ENCODE data around the gene TCF19. TPM values are rescaled to one million over a fixed set of nuclear protein-coding genes. Genes with fewer than 3 reads are reported as not detected.

TCF19 gene
- total RNA-seq, 6 experiments from 2014 or later: 14.2 to 32.9 (median 29.6) TPM

- DNase-seq: no peak
- no peak overlapping the region for H3K4me3 Mint-ChIP-seq
- H3K27me3 Mint-ChIP-seq (ENCODE audit: insufficient read depth): peaks cover 9% of the 10 kb centered on the region; the same call in 1 of the 2 replicates
- H3K4me1 Mint-ChIP-seq (ENCODE audit: low read depth): peaks cover 9% of the 10 kb centered on the region
- no peak for TF ChIP-seq CTCF (IDR thresholded peaks at IDR 0.05)
- no peak overlapping the region for H3K27ac Mint-ChIP-seq
- no peaks in the 10 kb centered on the region for H3K9me3 Mint-ChIP-seq
- H3K36me3 Mint-ChIP-seq (ENCODE audit: low read depth): no peaks in the 10 kb centered on the region
Measured at GRCh38 chr6:31131595-31131994, 26.8 kb upstream of the TCF19 start.

GRCh38 chr6:31132806-31133205, 25.6 kb upstream of the TCF19 start:
- DNase-seq: no peak
- TF ChIP-seq CTCF (IDR thresholded peaks at IDR 0.05): no peak
- H3K36me3 Mint-ChIP-seq (ENCODE audit: low read depth): no peaks in the 10 kb centered on the region
- H3K27ac Mint-ChIP-seq: no peak overlapping the region
- H3K27me3 Mint-ChIP-seq (ENCODE audit: insufficient read depth): peaks cover 9% of the 10 kb centered on the region
- no peaks in the 10 kb centered on the region for H3K9me3 Mint-ChIP-seq
- no peak overlapping the region for H3K4me3 Mint-ChIP-seq
- peaks cover 9% of the 10 kb centered on the region for H3K4me1 Mint-ChIP-seq (ENCODE audit: low read depth)

GRCh38 chr6:31135710-31136109, 22.7 kb upstream of the TCF19 start:
- H3K4me3 Mint-ChIP-seq: no peak overlapping the region
- no peaks in the 10 kb centered on the region for H3K9me3 Mint-ChIP-seq
- no peak for TF ChIP-seq CTCF (IDR thresholded peaks at IDR 0.05)
- H3K4me1 Mint-ChIP-seq (ENCODE audit: low read depth): peaks cover 19% of the 10 kb centered on the region
- H3K27me3 Mint-ChIP-seq (ENCODE audit: insufficient read depth): peaks cover 4% of the 10 kb centered on the region
- no peaks in the 10 kb centered on the region for H3K36me3 Mint-ChIP-seq (ENCODE audit: low read depth)
- no peak overlapping the region for H3K27ac Mint-ChIP-seq
- no peak for DNase-seq

GRCh38 chr6:31138982-31139381, 19.4 kb upstream of the TCF19 start, which contains the start of gene PSORS1C2:
Gene PSORS1C2, minus strand, starts transcription at chr6:31139066. Its CDS starts 40 bp downstream, at chr6:31139026.
- Mint-ChIP-seq H3K4me1 (ENCODE audit: low read depth) (peaks cover 39% of the 10 kb centered on the region), H3K36me3 (ENCODE audit: low read depth) (no peaks in the 10 kb centered on the region), H3K27ac (peak within 1 kb of the TSS; percentile 30; the same call in 1 of the 2 replicates), H3K4me3 (peak within 1 kb of the TSS; percentile 88), H3K27me3 (ENCODE audit: insufficient read depth) (peaks cover 5% of the 10 kb centered on the region), H3K9me3 (no peaks in the 10 kb centered on the region)
- DNase-seq: no peak
- no peak for TF ChIP-seq CTCF (IDR thresholded peaks at IDR 0.05)

GRCh38 chr6:31139599-31139998, 18.8 kb upstream of the TCF19 start:
- peaks cover 39% of the 10 kb centered on the region for H3K4me1 Mint-ChIP-seq (ENCODE audit: low read depth)
- no peak for DNase-seq
- no peak for TF ChIP-seq CTCF (IDR thresholded peaks at IDR 0.05)
- no peaks in the 10 kb centered on the region for H3K9me3 Mint-ChIP-seq
- H3K4me3 Mint-ChIP-seq: no peak overlapping the region
- H3K36me3 Mint-ChIP-seq (ENCODE audit: low read depth): 0 out of 2 replicates have a peak, but pooled peaks cover 3% of the 10 kb centered on the region
- no peak overlapping the region for H3K27ac Mint-ChIP-seq
- peaks cover 5% of the 10 kb centered on the region for H3K27me3 Mint-ChIP-seq (ENCODE audit: insufficient read depth)

GRCh38 chr6:31140643-31141042, 17.7 kb upstream of the TCF19 start:
- DNase-seq: no peak
- Mint-ChIP-seq H3K4me1 (ENCODE audit: low read depth) (peaks cover 39% of the 10 kb centered on the region), H3K27me3 (ENCODE audit: insufficient read depth) (peaks cover 4% of the 10 kb centered on the region), H3K4me3 (no peak overlapping the region), H3K9me3 (no peaks in the 10 kb centered on the region), H3K27ac (no peak overlapping the region), H3K36me3 (ENCODE audit: low read depth) (0 out of 2 replicates have a peak, but pooled peaks cover 9% of the 10 kb centered on the region)
- TF ChIP-seq CTCF (IDR thresholded peaks at IDR 0.05): no peak
